GM23338 (cell line): ENCODE measurements around the gene GPBP1L1. TPM values are rescaled to one million over a fixed set of nuclear protein-coding genes. Genes with fewer than 3 reads are reported as not detected.

ENCODE experiments used
- ATAC-seq: fragments of 200-7000 bp; cut with Tn5 transposase; 3 replicates; pipeline ENCODE4 v1.9.1; 2020
- DNase-seq: peaks from one replicate; pipeline ENCODE4 v3.0.0-alpha.2; 2015; ENCODE audit warnings: low spot score
- H2AFZ ChIP-seq: fragments of 200-600 bp; sonication (generic); 2 replicates; pipeline ENCODE4 v1.8.0; 2016; ENCODE audit warnings: antibody characterized with exemption, mild to moderate bottlenecking, moderate library complexity
- H3F3A ChIP-seq: fragments of 200-600 bp; sonication (generic); replicated peaks from 2 replicates; pipeline ENCODE4 v1.8.0; 2017; ENCODE audit warnings: antibody characterized with exemption, mixed run types, low read depth
- H3K27ac ChIP-seq: fragments of 200-600 bp; sonication (generic); 2 replicates; pipeline ENCODE4 v1.6.1; 2016; ENCODE audit warnings: low read depth
- H3K27me3 ChIP-seq: fragments of 200-600 bp; sonication (generic); 2 replicates; pipeline ENCODE4 v1.8.0; 2016; ENCODE audit warnings: mild to moderate bottlenecking, mixed run types, moderate library complexity; ENCODE audit not compliant: insufficient read depth
- H3K36me3 ChIP-seq: fragments of 200-600 bp; sonication (generic); 2 replicates; pipeline ENCODE4 v1.8.0; 2016; ENCODE audit warnings: mild to moderate bottlenecking; ENCODE audit not compliant: insufficient read depth
- H3K4me1 ChIP-seq: fragments of 200-600 bp; sonication (generic); 2 replicates; pipeline ENCODE4 v1.8.0; 2016; ENCODE audit warnings: mild to moderate bottlenecking, moderate library complexity; ENCODE audit not compliant: insufficient read depth
- H3K4me2 ChIP-seq: fragments of 200-600 bp; sonication (generic); 2 replicates; pipeline ENCODE4 v1.7.1; 2017; ENCODE audit warnings: mixed run types
- H3K4me3 ChIP-seq: fragments of 200-600 bp; sonication (generic); 2 replicates; pipeline ENCODE4 v1.6.1; 2016; ENCODE audit warnings: mixed run types
- H3K79me2 ChIP-seq: fragments of 200-600 bp; sonication (generic); replicated peaks from 2 replicates; pipeline ENCODE4 v1.8.0; 2017; ENCODE audit warnings: mild to moderate bottlenecking; ENCODE audit not compliant: insufficient read depth
- H3K9me2 ChIP-seq: fragments of 200-600 bp; sonication (generic); 2 replicates; pipeline ENCODE4 v1.8.0; 2017; ENCODE audit not compliant: insufficient read depth
- H4K20me1 ChIP-seq: fragments of 200-600 bp; sonication (generic); replicated peaks from 2 replicates; pipeline ENCODE4 v1.8.0; 2017; ENCODE audit warnings: mild to moderate bottlenecking; ENCODE audit not compliant: insufficient read depth
- H3K27ac Mint-ChIP-seq: 2 replicates; pipeline ENCODE4 v1.8.0; 2020; ENCODE audit warnings: inconsistent platforms, mild to moderate bottlenecking, moderate library complexity, mixed read lengths
- H3K27me3 Mint-ChIP-seq: 3 replicates; pipeline ENCODE4 v1.8.0; 2022; ENCODE audit warnings: low read depth, mild to moderate bottlenecking, moderate library complexity, mixed read lengths, inconsistent platforms; ENCODE audit not compliant: insufficient read depth, poor library complexity
- H3K36me3 Mint-ChIP-seq: 3 replicates; pipeline ENCODE4 v1.8.0; 2021; ENCODE audit warnings: low read depth, mild to moderate bottlenecking, inconsistent platforms, moderate library complexity, mixed read lengths
- H3K4me1 Mint-ChIP-seq: 3 replicates; pipeline ENCODE4 v1.8.0; 2020; ENCODE audit warnings: mild to moderate bottlenecking, inconsistent platforms, mixed read lengths
- H3K4me3 Mint-ChIP-seq: 3 replicates; pipeline ENCODE4 v1.8.0; 2021; ENCODE audit warnings: moderate library complexity, mild to moderate bottlenecking, inconsistent platforms, mixed read lengths
- H3K9me3 Mint-ChIP-seq: 3 replicates; pipeline ENCODE4 v1.8.0; 2020; ENCODE audit warnings: moderate library complexity, mild to moderate bottlenecking, inconsistent platforms, mixed read lengths
- CTCF ChIP-seq, 2 experiments: fragments of 200-600 bp in 1 of 2; sonication (generic) in 1 of 2; conservative IDR thresholded peaks; 2 replicates each; pipeline versions ENCODE4 v1.5.1 to v1.6.1; 2016 to 2017; ENCODE audit warnings: antibody characterized with exemption in 2 of 2, low read depth in 2 of 2, mild to moderate bottlenecking in 2 of 2, moderate library complexity in 1 of 2
- EZH2 ChIP-seq: fragments of 200-600 bp; sonication (generic); IDR thresholded peaks from one replicate; pipeline ENCODE4 v1.8.0; 2017; ENCODE audit warnings: antibody characterized with exemption, mild to moderate bottlenecking, low read depth; ENCODE audit not compliant: unreplicated experiment
- EZH2phosphoT487 ChIP-seq: fragments of 200-600 bp; sonication (generic); IDR thresholded peaks from one replicate; pipeline ENCODE4 v1.8.1; 2018; ENCODE audit warnings: antibody characterized with exemption; ENCODE audit not compliant: unreplicated experiment
- JUNB ChIP-seq: IDR thresholded peaks from one replicate; pipeline ENCODE4 v1.6.1; 2016; ENCODE audit warnings: antibody characterized with exemption; ENCODE audit not compliant: unreplicated experiment
- NANOG ChIP-seq: IDR thresholded peaks from 2 replicates; pipeline ENCODE4 v1.6.1; 2016; ENCODE audit warnings: antibody characterized with exemption, borderline replicate concordance
- POLR2AphosphoS5 ChIP-seq: IDR thresholded peaks from 2 replicates; pipeline ENCODE4 v1.6.1; 2016; ENCODE audit warnings: antibody characterized with exemption, low read depth
- ZNF114 ChIP-seq: fragments of 250-450 bp; sonication (Bioruptor Pico); IDR thresholded peaks from 2 replicates; pipeline ENCODE4 v1.5.0; 2020; ENCODE audit warnings: mild to moderate bottlenecking, moderate library complexity
- ZNF331 ChIP-seq: fragments of 250-450 bp; sonication (Bioruptor Pico); IDR thresholded peaks from 2 replicates; pipeline ENCODE4 v1.5.0; 2020; ENCODE audit warnings: low read depth, mild to moderate bottlenecking, moderate library complexity
- polyA plus RNA-seq: library from polyadenylated mRNA; unstranded; fragments of >200 nt; fragmentation: Nextera tagmentation; extraction: Ambion mirVana; gene quantifications from 2 replicates; pipeline ENCODE4 v1.2.1, GENCODE V29; 2016
- total RNA-seq: library from RNA; depleted of rRNA; stranded (reverse); fragments of >200 nt; shearing (Covaris generic); gene quantifications from 2 replicates; pipeline ENCODE4 v1.2.3, GENCODE V29; 2014
- TF ChIP-seq, protein P1 (sequence below): IDR thresholded peaks from one replicate; pipeline ENCODE4 v1.6.1; 2018; ENCODE audit warnings: antibody characterized with exemption; ENCODE audit not compliant: unreplicated experiment
- TF ChIP-seq, protein P2 (sequence below): IDR thresholded peaks from 2 replicates; pipeline ENCODE4 v1.6.1; 2016; ENCODE audit warnings: antibody characterized with exemption

The GPBP1L1 gene
- total and polyA plus RNA-seq, 2 experiments from 2014 or later, result 61.7 to 117 TPM

GRCh38 chr1:45612941-45613579 lies 73.3 kb downstream of the GPBP1L1 start:
- Histone ChIP-seq H3F3A (peaks cover 90% of the 10 kb centered on the region), H3K36me3 (peaks cover 88% of the 10 kb centered on the region), H4K20me1 (peaks cover 85% of the 10 kb centered on the region), H2AFZ (no peak overlapping the region), H3K79me2 (peaks cover 55% of the 10 kb centered on the region), H3K4me2 (no peak overlapping the region), H3K9me2 (no peaks in the 10 kb centered on the region), H3K27ac (peak overlapping the region; percentile 64), H3K27me3 (no peaks in the 10 kb centered on the region), H3K4me3 (no peak overlapping the region), H3K4me1 (no peaks in the 10 kb centered on the region)
- DNase-seq (no peak), ATAC-seq (no peak)
- H3K36me3 Mint-ChIP-seq, result peaks cover 91% of the 10 kb centered on the region
- peaks cover 1% of the 10 kb centered on the region for H3K27me3 Mint-ChIP-seq
- peak overlapping the region; percentile 82 for H3K27ac Mint-ChIP-seq
- H3K4me3 Mint-ChIP-seq, result no peak overlapping the region
- H3K4me1 Mint-ChIP-seq, result no peaks in the 10 kb centered on the region
- TF ChIP-seq, protein P1, sequence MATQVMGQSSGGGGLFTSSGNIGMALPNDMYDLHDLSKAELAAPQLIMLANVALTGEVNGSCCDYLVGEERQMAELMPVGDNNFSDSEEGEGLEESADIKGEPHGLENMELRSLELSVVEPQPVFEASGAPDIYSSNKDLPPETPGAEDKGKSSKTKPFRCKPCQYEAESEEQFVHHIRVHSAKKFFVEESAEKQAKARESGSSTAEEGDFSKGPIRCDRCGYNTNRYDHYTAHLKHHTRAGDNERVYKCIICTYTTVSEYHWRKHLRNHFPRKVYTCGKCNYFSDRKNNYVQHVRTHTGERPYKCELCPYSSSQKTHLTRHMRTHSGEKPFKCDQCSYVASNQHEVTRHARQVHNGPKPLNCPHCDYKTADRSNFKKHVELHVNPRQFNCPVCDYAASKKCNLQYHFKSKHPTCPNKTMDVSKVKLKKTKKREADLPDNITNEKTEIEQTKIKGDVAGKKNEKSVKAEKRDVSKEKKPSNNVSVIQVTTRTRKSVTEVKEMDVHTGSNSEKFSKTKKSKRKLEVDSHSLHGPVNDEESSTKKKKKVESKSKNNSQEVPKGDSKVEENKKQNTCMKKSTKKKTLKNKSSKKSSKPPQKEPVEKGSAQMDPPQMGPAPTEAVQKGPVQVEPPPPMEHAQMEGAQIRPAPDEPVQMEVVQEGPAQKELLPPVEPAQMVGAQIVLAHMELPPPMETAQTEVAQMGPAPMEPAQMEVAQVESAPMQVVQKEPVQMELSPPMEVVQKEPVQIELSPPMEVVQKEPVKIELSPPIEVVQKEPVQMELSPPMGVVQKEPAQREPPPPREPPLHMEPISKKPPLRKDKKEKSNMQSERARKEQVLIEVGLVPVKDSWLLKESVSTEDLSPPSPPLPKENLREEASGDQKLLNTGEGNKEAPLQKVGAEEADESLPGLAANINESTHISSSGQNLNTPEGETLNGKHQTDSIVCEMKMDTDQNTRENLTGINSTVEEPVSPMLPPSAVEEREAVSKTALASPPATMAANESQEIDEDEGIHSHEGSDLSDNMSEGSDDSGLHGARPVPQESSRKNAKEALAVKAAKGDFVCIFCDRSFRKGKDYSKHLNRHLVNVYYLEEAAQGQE, result no peak
- TF ChIP-seq JUNB, result no peak
- TF ChIP-seq, protein P2, sequence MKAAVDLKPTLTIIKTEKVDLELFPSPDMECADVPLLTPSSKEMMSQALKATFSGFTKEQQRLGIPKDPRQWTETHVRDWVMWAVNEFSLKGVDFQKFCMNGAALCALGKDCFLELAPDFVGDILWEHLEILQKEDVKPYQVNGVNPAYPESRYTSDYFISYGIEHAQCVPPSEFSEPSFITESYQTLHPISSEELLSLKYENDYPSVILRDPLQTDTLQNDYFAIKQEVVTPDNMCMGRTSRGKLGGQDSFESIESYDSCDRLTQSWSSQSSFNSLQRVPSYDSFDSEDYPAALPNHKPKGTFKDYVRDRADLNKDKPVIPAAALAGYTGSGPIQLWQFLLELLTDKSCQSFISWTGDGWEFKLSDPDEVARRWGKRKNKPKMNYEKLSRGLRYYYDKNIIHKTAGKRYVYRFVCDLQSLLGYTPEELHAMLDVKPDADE, result no peak
- no peaks in the 10 kb centered on the region for H3K9me3 Mint-ChIP-seq

- Histone ChIP-seq H3K9me2 (no peaks in the 10 kb centered on the region), H3K79me2 (peaks cover 79% of the 10 kb centered on the region), H3K36me3 (peaks cover 87% of the 10 kb centered on the region), H2AFZ (no peak overlapping the region), H4K20me1 (peaks cover 78% of the 10 kb centered on the region), H3K27ac (peak overlapping the region; percentile 63; the same call in 1 of the 2 replicates), H3K4me3 (no peak overlapping the region), H3K4me2 (no peak overlapping the region), H3K27me3 (no peaks in the 10 kb centered on the region), H3K4me1 (no peaks in the 10 kb centered on the region), H3F3A (peaks cover 81% of the 10 kb centered on the region)
- no peak overlapping the region for H3K4me3 Mint-ChIP-seq
- peaks cover 1% of the 10 kb centered on the region for H3K27me3 Mint-ChIP-seq
- H3K27ac Mint-ChIP-seq, result no peak overlapping the region
- peaks cover 91% of the 10 kb centered on the region for H3K36me3 Mint-ChIP-seq
- DNase-seq, result no peak
- ATAC-seq, result peak; percentile 13; the same call in 2 of the 3 replicates
- peaks cover 5% of the 10 kb centered on the region; the same call in 2 of the 3 replicates for H3K4me1 Mint-ChIP-seq
- H3K9me3 Mint-ChIP-seq, result no peaks in the 10 kb centered on the region
- TF ChIP-seq ZNF114 (CRISPR knock-in tag) (no peak), EZH2 (no peak), CTCF (conservative IDR thresholded peaks at IDR 0.05; ENCODE audit: low read depth in 2 of 2) (no peak), POLR2AphosphoS5 (no peak), EZH2phosphoT487 (no peak), ZNF331 (no peak), NANOG (no peak), JUNB (no peak)
- TF ChIP-seq, protein P1, result no peak
- TF ChIP-seq, protein P2, result no peak
Measured at GRCh38 chr1:45610589-45611226, 75.6 kb downstream of the GPBP1L1 start.
